Colonic mucosa (tissue), 4 donors: ENCODE data around the gene ZNF616. TPM values are rescaled to one million over a fixed set of nuclear protein-coding genes. Genes with fewer than 3 reads are reported as not detected.

Experiments used
- DNase-seq: peaks from one replicate; pipeline ENCODE4 v3.0.0-alpha.2; 2020
- H3K27ac ChIP-seq: fragments of 200-600 bp; one replicate; pipeline ENCODE4 v1.8.0; 2021
- H3K27me3 ChIP-seq: fragments of 200-600 bp; one replicate; pipeline ENCODE4 v1.8.0; 2021
- H3K36me3 ChIP-seq: fragments of 200-600 bp; one replicate; pipeline ENCODE4 v1.8.0; 2021
- H3K4me1 ChIP-seq: fragments of 200-600 bp; one replicate; pipeline ENCODE4 v1.8.0; 2021; ENCODE audit warnings: mild to moderate bottlenecking
- H3K4me3 ChIP-seq: fragments of 200-600 bp; one replicate; pipeline ENCODE4 v1.8.0; 2021
- H3K9ac ChIP-seq, 2 donors: one replicate each; pipeline ENCODE4 v1.7.0; 2013; ENCODE audit warnings: control low read depth in 2 of 2, low read depth in 2 of 2, low read length in 2 of 2
- H3K9me3 ChIP-seq: fragments of 200-600 bp; one replicate; pipeline ENCODE4 v1.8.0; 2021
- intact Hi-C: fragments of 100-400 bp; cut with DNase I; formaldehyde crosslinking; loops from one replicate; pipeline ENCODE4 v1.14.1; 2022
- total RNA-seq, 2 donors: library from RNA; stranded (reverse); fragmentation: NEBNext Ultra II Directional in 1 of 2; extraction: Animal tissue kit (Norgen Biotek cat#: 25700) in 1 of 2; gene quantifications; one replicate each; pipeline ENCODE4 v1.2.1, GENCODE V29; 2021
- TF ChIP-seq, protein P1 (sequence below): fragments of 200-600 bp; IDR thresholded peaks from one replicate; pipeline ENCODE4 v1.8.0; 2022; ENCODE audit warnings: antibody characterized with exemption, mild to moderate bottlenecking
- donor health status: healthy.
- donor health status: DM: no; HTN: no; CAD: no.
- donor health status: DM: no; HTN: no; CAD: no.

The ZNF616 gene
- total RNA-seq = 1 to 10 TPM; 6.8 to 8.5 TPM

DNA sequence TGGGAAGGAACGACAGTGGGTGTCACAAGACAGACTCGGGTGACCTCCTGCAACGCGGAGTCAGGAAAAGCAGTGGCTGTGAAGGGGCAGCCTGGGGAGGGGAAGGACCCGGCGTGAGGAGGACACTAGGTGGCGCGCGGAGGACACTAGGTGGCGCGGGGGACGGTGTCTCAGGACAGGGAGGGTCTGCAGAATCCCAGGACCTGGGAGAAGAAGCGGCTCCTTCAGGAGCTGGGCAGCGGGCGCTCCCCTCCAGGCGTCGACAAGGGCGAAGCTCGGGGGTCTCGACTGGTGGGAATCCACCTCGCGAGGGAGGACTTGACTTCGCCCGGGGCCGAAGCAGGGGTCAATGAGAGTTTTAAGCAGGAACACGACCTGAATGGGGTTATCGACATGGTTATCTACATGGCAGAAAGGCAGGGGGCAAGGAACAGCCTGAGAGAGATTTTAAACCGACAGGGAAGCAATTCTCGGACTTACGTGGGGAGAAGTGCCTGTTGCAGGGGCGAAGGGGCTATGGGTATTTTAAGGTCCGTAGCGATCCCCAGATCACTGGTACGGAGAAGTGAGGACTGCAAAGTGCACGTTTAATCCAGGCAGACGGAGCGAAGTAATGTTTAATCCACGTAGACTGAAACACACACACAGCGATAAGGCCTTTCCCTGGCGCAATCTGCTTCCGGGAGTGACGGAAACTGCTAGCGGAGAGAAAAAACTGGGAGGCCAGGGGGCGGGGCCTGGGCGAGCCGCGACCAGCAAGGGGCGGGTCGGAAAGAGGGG, at the start of gene ZNF616:
ZNF616 (minus strand) TSS at position 687 of the 780 bp plus-strand sequence. CDS start 9,426 bp downstream, outside the sequence.
- peak within 1 kb of the TSS; percentile 98 for H3K27ac ChIP-seq
- intact Hi-C loops = loop anchor here (2.0 to 5.0 kb wide), 2 partner anchors 48 to 99 kb away; no protein-coding TSS in a partner anchor
- no peaks in the 10 kb centered on the region for H3K4me1 ChIP-seq
- H3K4me3 ChIP-seq = peak within 1 kb of the TSS; percentile 71
- peak; percentile 99 for DNase-seq
- H3K36me3 ChIP-seq = no peaks in the 10 kb centered on the region
- TF ChIP-seq, protein P1, sequence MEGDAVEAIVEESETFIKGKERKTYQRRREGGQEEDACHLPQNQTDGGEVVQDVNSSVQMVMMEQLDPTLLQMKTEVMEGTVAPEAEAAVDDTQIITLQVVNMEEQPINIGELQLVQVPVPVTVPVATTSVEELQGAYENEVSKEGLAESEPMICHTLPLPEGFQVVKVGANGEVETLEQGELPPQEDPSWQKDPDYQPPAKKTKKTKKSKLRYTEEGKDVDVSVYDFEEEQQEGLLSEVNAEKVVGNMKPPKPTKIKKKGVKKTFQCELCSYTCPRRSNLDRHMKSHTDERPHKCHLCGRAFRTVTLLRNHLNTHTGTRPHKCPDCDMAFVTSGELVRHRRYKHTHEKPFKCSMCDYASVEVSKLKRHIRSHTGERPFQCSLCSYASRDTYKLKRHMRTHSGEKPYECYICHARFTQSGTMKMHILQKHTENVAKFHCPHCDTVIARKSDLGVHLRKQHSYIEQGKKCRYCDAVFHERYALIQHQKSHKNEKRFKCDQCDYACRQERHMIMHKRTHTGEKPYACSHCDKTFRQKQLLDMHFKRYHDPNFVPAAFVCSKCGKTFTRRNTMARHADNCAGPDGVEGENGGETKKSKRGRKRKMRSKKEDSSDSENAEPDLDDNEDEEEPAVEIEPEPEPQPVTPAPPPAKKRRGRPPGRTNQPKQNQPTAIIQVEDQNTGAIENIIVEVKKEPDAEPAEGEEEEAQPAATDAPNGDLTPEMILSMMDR = peak; percentile 65
- no peaks in the 10 kb centered on the region for H3K9me3 ChIP-seq
- H3K27me3 ChIP-seq = no peaks in the 10 kb centered on the region
- H3K9ac ChIP-seq = peak within 1 kb of the TSS; percentile 90 to 99

GRCh38 chr19:52188822-52189734, 49.3 kb upstream of the ZNF616 start:
- peak; percentile 59 for DNase-seq
- peaks cover 11% of the 10 kb centered on the region for H3K4me1 ChIP-seq
- TF ChIP-seq, protein P1 = no peak
- no peaks in the 10 kb centered on the region for H3K36me3 ChIP-seq
- peak overlapping the region; percentile 67 to 74 for H3K9ac ChIP-seq
- H3K27me3 ChIP-seq = no peaks in the 10 kb centered on the region
- peak overlapping the region; percentile 33 for H3K4me3 ChIP-seq
- intact Hi-C loops = loop anchor here (5.0 kb wide), 1 partner anchor 47 kb away; no protein-coding TSS in a partner anchor
- H3K27ac ChIP-seq = peak overlapping the region; percentile 71
- H3K9me3 ChIP-seq = no peaks in the 10 kb centered on the region

- H3K9ac ChIP-seq = no peak overlapping the region
- intact Hi-C loops = loop anchor here (5.0 kb wide), 1 partner anchor 45 kb away; no protein-coding TSS in a partner anchor
- no peaks in the 10 kb centered on the region for H3K9me3 ChIP-seq
- TF ChIP-seq, protein P1 = no peak
- no peak overlapping the region for H3K4me3 ChIP-seq
- no peak for DNase-seq
- H3K27ac ChIP-seq = no peak overlapping the region
- H3K36me3 ChIP-seq = no peaks in the 10 kb centered on the region
- H3K4me1 ChIP-seq = peaks cover 11% of the 10 kb centered on the region
- H3K27me3 ChIP-seq = no peaks in the 10 kb centered on the region
Observed at GRCh38 chr19:52187407-52187806, 47.7 kb upstream of the ZNF616 start.

GRCh38 chr19:52176574-52176973, 36.8 kb upstream of the ZNF616 start:
- Histone ChIP-seq H3K9me3 (no peaks in the 10 kb centered on the region), H3K4me3 (no peak overlapping the region), H3K36me3 (no peaks in the 10 kb centered on the region), H3K9ac (no peak overlapping the region), H3K27me3 (no peaks in the 10 kb centered on the region), H3K27ac (no peak overlapping the region), H3K4me1 (no peaks in the 10 kb centered on the region)
- TF ChIP-seq, protein P1 = no peak
- DNase-seq = no peak
- intact Hi-C loops = no loop called here

DNA sequence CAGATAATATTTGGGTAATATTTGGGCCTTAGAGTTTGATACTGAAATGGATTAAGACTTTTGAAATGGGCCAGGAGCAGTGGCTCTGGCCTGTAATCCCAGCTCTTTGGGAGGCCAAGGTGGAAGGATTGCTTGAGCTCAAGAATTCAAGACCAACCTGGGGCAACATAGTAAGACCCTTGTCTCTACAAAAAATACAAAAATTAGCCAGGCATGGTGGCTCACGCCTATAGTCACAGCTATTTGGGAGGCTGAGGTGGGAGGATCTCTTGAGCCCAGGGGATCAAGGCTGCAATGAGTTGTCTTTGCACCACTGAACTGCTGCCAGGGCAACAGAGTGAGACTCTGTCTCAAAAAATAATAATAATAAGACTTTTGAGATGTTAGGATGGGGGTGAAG, 32.6 kb upstream of the ZNF616 start:
- no peaks in the 10 kb centered on the region for H3K27me3 ChIP-seq
- no peak overlapping the region for H3K4me3 ChIP-seq
- no peak overlapping the region for H3K27ac ChIP-seq
- H3K9ac ChIP-seq = no peak overlapping the region
- DNase-seq = no peak
- no peaks in the 10 kb centered on the region for H3K36me3 ChIP-seq
- TF ChIP-seq, protein P1 = no peak
- no peaks in the 10 kb centered on the region for H3K4me1 ChIP-seq
- no peaks in the 10 kb centered on the region for H3K9me3 ChIP-seq
- intact Hi-C loops = no loop called here
